Astrocyte of the hippocampus (primary cell): Measurements from ENCODE around the gene LRRTM4.

Source experiments
- DNase-seq: peaks from one replicate; pipeline ENCODE4 v3.0.0; 2011; ENCODE audit warnings: low read depth, low spot score

The LRRTM4 gene

GRCh38 chr2:77521931-77522470, at the start of gene LRRTM4:
LRRTM4 (minus strand) TSS chr2:77522376.
- DNase-seq, result peak; percentile 66

- DNase-seq, result no peak
Observed at GRCh38 chr2:77571545-77571944, 49.4 kb upstream of the LRRTM4 start.

GRCh38 chr2:77567723-77568122, 45.5 kb upstream of the LRRTM4 start:
- DNase-seq, result no peak

GRCh38 chr2:77566582-77566981, 44.4 kb upstream of the LRRTM4 start:
- DNase-seq, result no peak

- peak; percentile 52 for DNase-seq
Observed at GRCh38 chr2:77566131-77566530, 44.0 kb upstream of the LRRTM4 start.

DNA sequence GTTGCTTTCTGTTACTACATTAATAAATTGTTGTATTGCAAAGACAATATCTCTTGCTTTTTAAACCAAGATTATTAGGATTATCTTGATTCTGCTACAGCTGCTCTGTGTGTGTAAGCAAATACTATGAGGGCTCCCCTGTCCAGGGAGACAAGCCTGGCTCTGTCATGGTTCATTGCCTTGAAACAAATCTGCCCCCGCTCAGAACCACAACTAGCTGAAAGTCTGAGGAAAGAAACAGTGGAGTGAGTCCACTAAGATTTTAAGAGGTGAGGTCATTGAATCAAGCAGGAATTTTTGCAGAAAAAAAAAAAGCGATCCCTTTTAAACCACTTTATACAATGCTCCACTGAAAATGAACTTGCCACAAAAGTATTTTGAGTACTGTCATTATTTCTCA, 30.8 kb upstream of the LRRTM4 start:
- DNase-seq, result peak; percentile 89

- DNase-seq, result no peak
Observed at GRCh38 chr2:77538031-77538430, 15.9 kb upstream of the LRRTM4 start.

GRCh38 chr2:77522888-77523287, 712 bp upstream of the LRRTM4 start:
- no peak for DNase-seq

DNA sequence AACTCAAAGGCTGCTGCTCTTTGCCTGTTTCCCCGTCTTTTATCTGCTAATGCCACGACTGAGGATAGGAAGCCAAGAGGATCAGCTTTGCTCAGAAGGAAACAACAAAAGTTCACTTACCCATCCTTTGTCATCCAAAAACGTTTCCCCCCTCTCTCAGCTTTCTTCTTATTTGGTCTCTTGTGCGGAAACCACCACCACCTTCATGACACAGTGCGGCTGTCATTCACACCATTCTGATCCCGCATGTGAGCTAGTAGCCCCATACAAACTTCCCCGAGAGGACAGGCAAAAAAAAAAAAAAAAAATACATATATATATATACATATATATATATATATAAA, 656 bp downstream of the LRRTM4 start:
- DNase-seq, result peak; percentile 3

- peak; percentile 67 for DNase-seq
Observed at GRCh38 chr2:77520641-77521547, 1.3 kb downstream of the LRRTM4 start.

DNA sequence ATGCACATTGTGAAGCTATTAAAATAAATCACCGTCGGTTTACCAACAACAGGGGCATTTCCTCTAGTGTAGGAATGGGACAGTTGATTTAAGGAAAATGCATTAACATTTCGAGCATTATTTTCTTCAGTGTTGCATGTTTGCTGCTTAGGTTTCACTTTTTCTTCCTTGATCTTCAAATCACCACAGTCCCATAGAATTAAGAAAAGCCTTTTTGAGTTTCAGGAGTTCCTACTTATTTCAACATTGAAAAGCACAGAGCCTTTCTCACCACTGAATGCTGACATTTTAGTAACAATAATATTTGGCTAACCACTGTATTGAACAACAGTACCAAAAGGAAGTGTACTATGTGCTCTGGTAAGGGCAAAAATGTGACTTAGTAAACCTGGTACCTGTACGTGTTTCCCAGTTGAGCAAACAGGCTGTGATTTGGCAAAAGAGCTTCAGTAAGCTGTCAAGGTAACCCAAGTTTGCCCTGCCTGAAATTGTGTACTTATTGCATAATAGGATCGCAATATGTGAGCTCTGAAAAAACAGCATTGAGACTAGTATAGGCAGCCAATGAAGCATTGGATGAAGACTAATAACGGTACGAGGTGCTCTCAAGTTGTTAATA, 2.2 kb downstream of the LRRTM4 start:
- DNase-seq, result no peak

DNA sequence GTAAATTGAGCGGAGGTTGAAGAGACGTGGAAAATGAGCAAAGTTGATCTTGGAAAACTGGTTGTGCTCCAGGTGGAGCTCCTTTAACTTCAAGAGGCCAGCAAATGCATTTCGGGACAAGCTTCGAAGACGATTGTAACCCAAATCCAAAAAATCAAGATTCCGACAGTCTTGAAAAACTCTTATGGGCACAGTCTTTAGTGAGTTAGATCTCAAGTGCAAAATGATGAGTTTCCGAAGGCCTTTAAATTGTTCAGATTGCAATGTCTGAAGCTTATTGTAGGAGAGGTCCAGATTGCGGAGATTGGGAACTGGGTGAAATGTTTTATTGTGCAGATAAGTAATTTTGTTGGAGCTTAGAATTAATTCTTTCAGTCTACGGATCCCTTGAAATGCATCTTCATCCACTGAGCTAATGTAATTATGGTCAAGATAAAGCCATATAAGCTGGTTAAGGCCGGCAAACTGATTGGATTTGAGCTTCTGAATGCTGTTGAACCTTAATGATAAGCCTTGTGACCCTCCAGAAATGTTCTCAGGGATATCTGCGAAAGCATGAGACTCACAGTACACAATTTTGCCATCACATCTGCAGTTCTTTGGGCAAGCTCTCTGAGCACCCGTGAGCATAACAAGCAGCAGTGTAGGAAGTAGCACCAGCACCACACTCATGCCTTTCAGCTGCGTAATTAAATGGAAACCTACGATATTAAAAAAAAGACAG, 2.9 kb downstream of the LRRTM4 start:
- DNase-seq, result no peak

DNA sequence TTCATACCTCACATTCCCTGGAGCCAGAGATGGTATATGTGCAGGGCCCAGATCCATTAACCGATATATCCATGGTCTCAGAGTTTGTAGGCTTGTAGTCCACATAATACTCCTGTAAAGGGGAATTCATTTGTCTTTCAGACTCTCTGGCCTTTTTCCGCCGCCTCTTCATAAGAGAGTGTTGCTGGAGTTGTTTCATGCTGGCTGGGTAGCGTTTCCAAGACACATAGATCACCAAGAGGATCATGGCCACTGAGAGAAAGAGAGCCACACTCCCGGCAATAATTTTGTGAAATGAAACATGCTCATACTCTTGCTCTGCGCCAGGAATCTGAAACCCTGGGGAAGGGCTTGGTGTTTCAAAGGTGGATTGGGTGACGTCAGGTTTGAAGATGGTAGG, 3.9 kb downstream of the LRRTM4 start:
- no peak for DNase-seq

- DNase-seq, result peak; percentile 44
Observed at GRCh38 chr2:77513191-77513590, 9.0 kb downstream of the LRRTM4 start.

- DNase-seq, result peak; percentile 19
Observed at GRCh38 chr2:77512507-77512906, 9.7 kb downstream of the LRRTM4 start.

DNA sequence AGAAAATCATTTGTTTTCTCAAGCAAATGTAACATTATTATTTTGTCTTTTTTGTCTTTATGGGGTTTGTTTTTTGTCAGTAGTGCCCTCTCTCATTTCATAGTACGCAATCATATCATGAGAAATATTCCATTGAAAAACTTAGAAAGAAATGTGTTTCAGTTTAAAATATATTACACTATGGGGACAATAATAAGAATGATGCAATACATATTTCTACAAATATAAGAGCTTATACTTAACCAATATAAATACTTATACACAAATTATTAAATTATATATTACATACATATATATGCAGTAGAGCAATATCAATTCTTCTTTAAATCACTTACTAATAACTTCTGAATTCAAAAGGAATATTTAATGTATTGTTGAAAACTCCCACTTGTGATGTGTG, 13.7 kb downstream of the LRRTM4 start:
- no peak for DNase-seq

GRCh38 chr2:77507657-77508056, 14.5 kb downstream of the LRRTM4 start:
- no peak for DNase-seq

- no peak for DNase-seq
Observed at GRCh38 chr2:77488141-77488540, 34.0 kb downstream of the LRRTM4 start.

GRCh38 chr2:77487074-77487803, 34.9 kb downstream of the LRRTM4 start:
- no peak for DNase-seq

DNA sequence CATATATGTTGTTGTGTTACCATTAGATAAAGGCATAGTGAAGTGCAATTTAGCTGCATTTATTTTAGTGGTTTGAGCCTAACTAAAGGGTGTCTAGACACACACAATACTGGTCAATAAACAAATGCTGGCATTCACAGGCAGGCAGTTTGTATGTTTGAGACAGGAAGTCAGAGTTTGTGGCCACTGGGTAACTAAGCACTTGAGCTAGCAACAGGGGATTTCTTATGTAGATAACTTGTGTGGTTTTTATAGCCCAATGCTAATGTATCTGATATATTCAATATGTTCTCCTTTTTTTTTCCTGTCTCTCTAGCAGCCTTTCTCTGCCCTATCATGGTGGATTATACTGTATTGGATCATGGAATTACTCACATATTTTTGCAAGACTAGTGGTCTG, 38.1 kb downstream of the LRRTM4 start:
- DNase-seq, result peak; percentile 57

- peak; percentile 56 for DNase-seq
Observed at GRCh38 chr2:77479895-77480294, 42.3 kb downstream of the LRRTM4 start.

- peak; percentile 51 for DNase-seq
Observed at GRCh38 chr2:77479395-77479794, 42.8 kb downstream of the LRRTM4 start.
